HL-60/S4 (cell line): ENCODE measurements around the gene COL6A3.

Source experiments
- in situ Hi-C: fragments of 300-500 bp; cut with MboI; formaldehyde crosslinking; loops from 2 replicates; pipeline ENCODE4 v1.14.3; 2022; ENCODE audit warnings: low sequenced_read_pairs

The COL6A3 gene

GRCh38 chr2:237351046-237351445 is 62.9 kb downstream of the COL6A3 start:
- in situ Hi-C loops: no loop called here

- in situ Hi-C loops: no loop called here
Measured at GRCh38 chr2:237350597-237350996, 63.4 kb downstream of the COL6A3 start.

DNA sequence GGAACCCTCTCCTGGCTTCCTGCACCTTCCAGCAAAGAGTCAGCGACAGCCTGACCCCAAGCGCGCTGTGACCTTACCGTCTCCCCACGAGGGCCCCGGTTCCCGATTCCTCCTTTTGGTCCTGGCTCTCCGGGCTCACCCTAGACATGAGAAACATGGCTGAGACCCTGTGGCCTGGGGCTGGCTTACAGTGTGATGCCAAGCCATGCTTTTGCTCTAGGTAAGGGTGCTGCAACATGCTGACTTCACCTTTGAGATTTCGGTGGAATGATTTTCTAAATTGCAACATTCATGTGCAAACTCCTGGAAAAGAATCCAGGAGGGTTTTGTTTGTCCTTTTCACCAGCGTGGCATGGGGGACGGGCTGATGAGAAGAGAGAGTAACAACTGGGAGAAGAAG is 63.9 kb downstream of the COL6A3 start:
- in situ Hi-C loops: no loop called here

DNA sequence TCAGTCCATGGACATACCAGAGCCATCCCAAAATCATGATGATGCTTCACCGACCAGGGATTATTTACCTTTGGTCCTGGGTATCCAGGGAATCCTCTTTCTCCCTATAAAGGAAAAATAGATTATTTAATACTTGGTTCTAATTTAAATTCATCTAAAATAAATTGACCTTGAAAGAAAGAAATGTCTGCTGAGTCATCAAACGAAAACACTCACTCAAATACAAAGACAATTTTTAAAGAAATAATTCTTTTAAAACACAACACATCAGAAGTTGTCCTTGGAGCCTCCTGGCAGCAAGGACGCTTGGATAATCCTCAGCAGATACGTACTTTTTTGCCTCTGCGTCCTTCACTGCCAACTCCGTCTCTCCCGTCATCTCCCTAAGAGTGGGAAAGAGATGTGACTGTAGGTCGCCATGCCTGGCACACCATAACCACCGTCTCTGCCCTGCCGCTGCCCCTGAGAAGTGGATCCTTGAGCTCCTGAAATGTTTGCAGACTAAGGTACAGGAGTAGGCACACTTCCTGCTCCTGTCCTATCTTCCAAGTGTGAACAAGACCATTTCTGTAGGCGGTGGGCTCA is 65.6 kb downstream of the COL6A3 start:
- in situ Hi-C loops: no loop called here

- in situ Hi-C loops: no loop called here
Measured at GRCh38 chr2:237345891-237346640, 67.9 kb downstream of the COL6A3 start.

DNA sequence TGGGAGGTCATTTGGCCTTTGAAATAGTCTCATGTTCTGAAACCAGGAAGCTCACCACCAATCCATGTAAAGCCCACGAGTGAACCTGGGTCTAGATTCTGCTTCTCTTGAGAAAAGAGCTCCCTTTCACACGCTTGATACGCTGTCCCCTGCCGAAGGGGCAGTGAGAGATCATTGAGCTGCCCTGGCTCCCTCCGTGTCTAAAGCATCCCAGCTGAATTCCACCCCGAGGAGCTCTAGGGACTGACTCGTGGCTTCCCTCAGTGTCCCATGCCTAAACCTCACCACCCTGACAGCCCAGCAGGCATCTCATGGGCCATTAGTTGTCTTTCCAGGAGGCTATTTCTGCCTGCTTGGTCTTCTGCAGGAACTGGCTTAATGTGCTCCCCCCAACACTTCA is 68.6 kb downstream of the COL6A3 start:
- in situ Hi-C loops: no loop called here

GRCh38 chr2:237344942-237345341 is 69.0 kb downstream of the COL6A3 start:
- in situ Hi-C loops: no loop called here

DNA sequence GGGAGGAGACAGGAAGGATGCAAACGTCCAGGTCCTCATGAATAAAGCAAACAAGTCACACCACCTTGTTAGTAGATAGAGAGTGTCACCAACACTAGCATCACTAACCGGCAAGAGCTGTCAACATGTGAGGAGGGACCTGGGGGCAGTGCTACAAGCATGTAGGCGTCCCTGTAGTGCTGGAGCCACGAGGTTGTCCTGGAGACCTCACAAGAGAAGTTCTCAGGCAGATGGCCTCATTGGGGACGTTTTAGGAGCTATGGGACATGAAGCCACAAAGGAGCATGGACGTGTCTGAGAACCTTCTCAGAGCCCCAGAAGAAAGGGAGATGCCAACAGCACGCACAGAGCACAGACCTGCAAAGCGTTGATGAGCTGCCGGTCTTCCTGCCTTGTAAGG is 70.0 kb downstream of the COL6A3 start:
- in situ Hi-C loops: no loop called here

DNA sequence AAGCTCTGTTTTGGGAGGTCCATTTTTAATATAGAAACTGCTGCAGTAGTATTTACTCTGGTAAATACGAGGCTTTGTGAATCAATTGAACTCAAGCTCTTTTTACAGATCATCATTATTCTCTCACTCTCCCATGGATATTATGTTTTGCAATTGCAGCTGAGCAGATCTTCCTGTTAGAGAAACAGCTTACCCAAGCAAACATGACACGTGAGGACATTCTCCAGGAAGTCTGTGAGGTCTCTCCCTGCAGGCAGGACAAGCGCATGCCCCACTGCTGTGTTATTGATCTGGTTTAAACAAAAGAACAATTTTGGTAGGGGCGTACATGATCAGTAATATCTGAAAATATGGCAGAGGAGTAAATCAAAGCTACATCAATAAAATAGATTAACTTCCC is 72.1 kb downstream of the COL6A3 start:
- in situ Hi-C loops: no loop called here

DNA sequence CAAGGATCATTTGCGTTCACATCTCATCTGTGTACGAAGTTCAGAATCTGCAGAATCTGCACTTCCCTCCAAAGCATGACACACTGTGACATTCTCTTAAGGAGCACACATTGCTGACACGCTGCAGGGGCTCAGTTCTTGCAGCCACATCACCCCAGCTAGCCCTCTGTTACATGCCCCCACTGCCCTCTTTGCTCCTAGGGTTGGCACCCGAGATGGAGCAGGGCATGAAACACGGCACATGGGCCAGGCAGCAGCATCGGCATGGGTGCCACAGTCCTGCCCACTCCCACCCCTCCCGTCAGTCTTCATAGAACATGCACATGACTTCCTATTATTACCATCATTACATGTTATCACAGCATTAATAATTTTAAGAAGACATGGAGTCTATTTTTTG is 76.4 kb downstream of the COL6A3 start:
- in situ Hi-C loops: no loop called here

- in situ Hi-C loops: no loop called here
Measured at GRCh38 chr2:237336131-237336530, 77.8 kb downstream of the COL6A3 start.

- in situ Hi-C loops: no loop called here
Measured at GRCh38 chr2:237333748-237334147, 80.2 kb downstream of the COL6A3 start.

DNA sequence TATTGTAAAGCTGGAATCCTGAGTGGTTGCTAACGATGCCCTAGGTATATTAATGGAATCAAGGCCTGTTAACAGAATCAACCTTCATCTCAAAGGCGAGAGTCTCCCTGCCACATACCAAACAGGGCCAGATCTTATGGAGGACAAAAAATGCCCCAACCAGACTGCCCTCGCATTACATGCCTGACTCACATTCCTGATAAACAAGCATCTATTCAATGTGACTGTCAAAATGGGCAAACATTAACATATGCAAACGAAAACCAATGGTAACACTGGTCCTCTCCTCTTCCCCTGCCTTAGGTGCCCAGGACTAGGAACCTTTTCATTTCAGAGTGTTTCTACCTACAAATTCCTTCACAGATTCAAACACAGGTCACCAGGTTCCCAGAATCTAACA is 83.4 kb downstream of the COL6A3 start:
- in situ Hi-C loops: no loop called here

GRCh38 chr2:237327175-237327950 is 86.6 kb downstream of the COL6A3 start:
- in situ Hi-C loops: no loop called here

DNA sequence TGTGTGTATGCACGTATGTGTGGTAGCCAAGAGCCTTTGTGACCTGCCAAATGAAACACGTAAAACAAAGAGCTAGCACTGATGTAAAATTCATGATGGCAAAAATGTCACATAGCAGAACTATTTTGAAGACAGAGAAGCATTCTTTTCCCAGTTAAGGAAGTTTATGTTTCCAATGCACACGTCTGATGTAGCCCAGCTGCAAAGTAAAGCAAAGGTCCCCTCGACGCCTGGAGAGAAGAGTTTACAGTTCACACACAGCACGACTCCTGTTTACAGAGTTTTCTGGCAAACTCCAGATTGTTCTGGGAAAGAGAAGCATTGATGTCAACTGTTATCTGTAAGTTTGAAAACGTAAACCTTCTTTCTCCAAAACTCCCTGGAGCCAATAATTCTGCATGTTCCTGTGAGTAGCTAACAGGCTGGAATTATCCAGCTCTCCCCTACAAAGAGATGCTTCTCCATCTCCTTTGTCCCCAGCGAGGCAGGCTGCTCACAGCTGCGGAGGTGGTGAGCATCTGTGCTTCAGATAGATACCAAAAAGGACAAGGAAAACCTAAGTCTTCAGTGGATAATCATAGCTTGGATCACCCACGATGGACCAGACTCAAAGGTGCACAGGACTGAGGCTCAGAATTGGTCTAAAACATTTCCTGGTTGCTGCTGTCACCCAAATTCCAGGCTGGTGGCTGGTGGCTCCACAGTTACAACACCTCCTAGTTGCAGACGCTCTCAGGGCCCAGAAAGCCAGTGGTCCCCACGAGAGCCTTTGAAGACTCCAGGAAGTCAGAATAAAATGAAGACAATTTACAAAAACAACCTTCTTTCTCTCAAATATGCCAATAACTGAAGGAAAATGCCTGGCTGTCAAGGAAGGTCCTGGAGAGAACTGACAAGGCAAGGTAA is 87.4 kb downstream of the COL6A3 start:
- in situ Hi-C loops: no loop called here

GRCh38 chr2:237324837-237325236 is 89.1 kb downstream of the COL6A3 start:
- in situ Hi-C loops: no loop called here

- in situ Hi-C loops: no loop called here
Measured at GRCh38 chr2:237324405-237324831, 89.5 kb downstream of the COL6A3 start.

GRCh38 chr2:237323656-237324055 is 90.3 kb downstream of the COL6A3 start:
- in situ Hi-C loops: no loop called here

DNA sequence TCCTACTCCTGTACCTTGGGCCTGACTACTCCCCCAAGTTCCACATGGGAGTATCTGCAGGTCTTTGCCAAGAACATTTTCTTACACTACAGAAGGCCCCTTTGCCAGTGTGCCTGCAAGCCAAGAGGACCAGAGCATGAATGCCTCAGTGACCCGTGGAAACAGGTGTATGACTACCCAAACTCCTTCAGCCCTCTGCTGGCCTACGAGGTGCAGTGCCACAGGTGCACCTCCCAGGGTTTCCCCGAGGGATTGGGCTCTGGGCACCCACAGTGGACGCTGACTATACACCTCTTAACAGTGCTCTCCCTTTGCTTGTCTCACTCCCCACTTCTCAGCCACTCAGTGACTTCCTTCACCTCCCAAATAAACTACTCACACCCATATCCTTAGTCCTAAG is 91.4 kb downstream of the COL6A3 start:
- in situ Hi-C loops: no loop called here

DNA sequence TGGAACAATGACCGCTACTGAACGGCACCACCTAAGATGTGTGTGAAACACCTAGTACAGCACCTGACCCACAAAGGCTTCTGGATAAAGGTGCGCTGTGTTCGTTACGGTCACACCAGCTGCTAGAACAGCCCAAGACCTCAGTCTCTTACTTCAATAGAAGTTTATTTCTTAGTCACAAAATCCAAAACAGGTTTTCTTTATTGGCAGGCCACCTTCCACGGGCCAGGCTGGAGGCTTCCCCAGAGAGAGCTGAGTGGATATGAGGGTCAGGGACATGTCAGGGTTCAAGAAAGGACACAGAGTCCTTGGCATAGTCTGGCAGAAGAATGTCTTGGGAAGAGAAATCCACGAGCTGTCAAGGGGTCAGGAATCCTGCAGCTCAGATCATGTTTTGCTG is 92.2 kb downstream of the COL6A3 start:
- in situ Hi-C loops: no loop called here
